IMR-90 (cell line): Measurements from ENCODE around the gene FEM1B. TPM values are rescaled to one million over a fixed set of nuclear protein-coding genes. Genes with fewer than 3 reads are reported as not detected.

Source experiments
- ATAC-seq: fragments of 200-7000 bp; cut with Tn5 transposase; 2 replicates; pipeline ENCODE4 v1.9.1; 2020; ENCODE audit warnings: low read depth, mild to moderate bottlenecking, moderate library complexity
- BruUV-seq: library from RNA; stranded (reverse); fragments of 400-500 nt; replicated peaks from 2 replicates; lab custom pipeline; 2021; lab: Mats Ljungman, UMichigan
- CTCF ChIA-PET: fragments of 300-600 bp; formaldehyde crosslinking; extraction: SDS; loops from one replicate; lab custom pipeline; 2021; ENCODE audit warnings: antibody characterized with exemption; lab: Yijun Ruan, JAX
- POLR2A ChIA-PET: fragments of 300-600 bp; sonication (Branson Sonifier 250); formaldehyde crosslinking; loops from one replicate; lab custom pipeline; 2022; ENCODE audit warnings: antibody characterized with exemption; ENCODE audit not compliant: unreplicated experiment; lab: Charles Lee
- DNase-seq: peaks from one replicate; pipeline ENCODE4 v3.0.0; 2013
- H2AFZ ChIP-seq: replicated peaks from 2 replicates; pipeline ENCODE3; 2013; ENCODE audit warnings: low read length, mild to moderate bottlenecking; ENCODE audit not compliant: poor library complexity
- H2AK5ac ChIP-seq: 2 replicates; pipeline ENCODE4 v1.6.1; 2013; ENCODE audit warnings: low read depth, low read length, inconsistent platforms
- H2AK9ac ChIP-seq: replicated peaks from 2 replicates; pipeline ENCODE3; 2013; ENCODE audit warnings: mild to moderate bottlenecking, low read depth, low read length, moderate library complexity; ENCODE audit not compliant: poor library complexity
- H2BK120ac ChIP-seq: 2 replicates; pipeline ENCODE4 v1.6.1; 2013; ENCODE audit warnings: low read depth, low read length, inconsistent platforms
- H2BK15ac ChIP-seq: 3 replicates; pipeline ENCODE4 v1.6.1; 2013; ENCODE audit warnings: low read depth, low read length, inconsistent platforms
- H2BK20ac ChIP-seq: 2 replicates; pipeline ENCODE4 v1.6.1; 2013; ENCODE audit warnings: low read depth, mild to moderate bottlenecking, inconsistent platforms, low read length, moderate library complexity
- H2BK5ac ChIP-seq: 2 replicates; pipeline ENCODE4 v1.6.1; 2013; ENCODE audit warnings: mild to moderate bottlenecking, low read depth, low read length, inconsistent platforms; ENCODE audit not compliant: poor library complexity, severe bottlenecking
- H3K14ac ChIP-seq: replicated peaks from 2 replicates; pipeline ENCODE4 v1.6.1; 2013; ENCODE audit warnings: low read depth, low read length, inconsistent platforms
- H3K18ac ChIP-seq: 2 replicates; pipeline ENCODE4 v1.6.1; 2013; ENCODE audit warnings: low read depth, low read length, control low read depth
- H3K23ac ChIP-seq: 2 replicates; pipeline ENCODE4 v1.6.1; 2013; ENCODE audit warnings: low read depth, low read length, inconsistent platforms
- H3K27ac ChIP-seq: 2 replicates; pipeline ENCODE4 v1.5.1; 2013; ENCODE audit warnings: mild to moderate bottlenecking, control low read depth, low read length; ENCODE audit not compliant: insufficient read depth
- H3K27me3 ChIP-seq: 2 replicates; pipeline ENCODE4 v1.6.1; 2013; ENCODE audit warnings: low read length; ENCODE audit not compliant: control insufficient read depth, insufficient read depth
- H3K36me3 ChIP-seq: 2 replicates; pipeline ENCODE4 v1.6.1; 2013; ENCODE audit warnings: low read length, mixed read lengths; ENCODE audit not compliant: control insufficient read depth, insufficient read depth
- H3K4ac ChIP-seq: 2 replicates; pipeline ENCODE4 v1.6.1; 2013; ENCODE audit warnings: low read depth, low read length, inconsistent platforms
- H3K4me1 ChIP-seq: 2 replicates; pipeline ENCODE4 v1.6.1; 2013; ENCODE audit warnings: low read length, mixed read lengths; ENCODE audit not compliant: control insufficient read depth, insufficient read depth
- H3K4me2 ChIP-seq: 2 replicates; pipeline ENCODE4 v1.6.1; 2013; ENCODE audit warnings: low read depth, mild to moderate bottlenecking, control low read depth, low read length, moderate library complexity
- H3K4me3 ChIP-seq: 2 replicates; pipeline ENCODE4 v1.5.1; 2013; ENCODE audit warnings: low read depth, mild to moderate bottlenecking, control low read depth, low read length, moderate library complexity; ENCODE audit not compliant: insufficient read depth
- H3K56ac ChIP-seq: 2 replicates; pipeline ENCODE4 v1.6.1; 2013; ENCODE audit warnings: low read length, inconsistent platforms; ENCODE audit not compliant: insufficient read depth; ENCODE audit errors: extremely low read depth
- H3K79me1 ChIP-seq, 2 experiments: 2 replicates each; pipeline ENCODE4 v1.6.1; 2013; ENCODE audit warnings: low read length in 2 of 2, inconsistent platforms in 1 of 2, low read depth in 1 of 2
- H3K9ac ChIP-seq: 2 replicates; pipeline ENCODE4 v1.6.1; 2013; ENCODE audit warnings: low read depth, low read length, control low read depth
- H3K9me1 ChIP-seq: 2 replicates; pipeline ENCODE4 v1.6.1; 2013; ENCODE audit warnings: low read length, inconsistent platforms; ENCODE audit not compliant: insufficient read depth
- H3K9me3 ChIP-seq: 2 replicates; pipeline ENCODE4 v1.6.1; 2013; ENCODE audit warnings: low read length; ENCODE audit not compliant: control insufficient read depth, insufficient read depth
- H4K20me1 ChIP-seq: 2 replicates; pipeline ENCODE4 v1.6.1; 2013; ENCODE audit warnings: low read length, inconsistent platforms; ENCODE audit not compliant: insufficient read depth
- H4K5ac ChIP-seq: 2 replicates; pipeline ENCODE4 v1.6.1; 2013; ENCODE audit warnings: mild to moderate bottlenecking, low read depth, low read length, control low read depth
- H4K8ac ChIP-seq, 2 experiments: 2 replicates each; pipeline ENCODE4 v1.6.1; 2013; ENCODE audit warnings: low read depth in 2 of 2, low read length in 2 of 2, control low read depth in 1 of 2, inconsistent platforms in 1 of 2
- H4K91ac ChIP-seq: 2 replicates; pipeline ENCODE4 v1.6.1; 2013; ENCODE audit warnings: low read depth, low read length, inconsistent platforms; ENCODE audit not compliant: insufficient read depth
- WGBS, 2 experiments: methylation state at CpG; one replicate each; pipeline versions ENCODE4 v1.1.5 to v1.1.7; 2013; ENCODE audit warnings: missing lambda C conversion rate in 2 of 2; ENCODE audit not compliant: insufficient read length in 1 of 2; ENCODE audit errors: extremely low coverage in 2 of 2; 5-methylcytosine and 5-hydroxymethylcytosine counted together
- dilution Hi-C: fragments of 300-500 bp; cut with HindIII; formaldehyde crosslinking; loops from one replicate; pipeline ENCODE4 v1.14.3; 2018; ENCODE audit warnings: low sequenced_read_pairs; ENCODE audit not compliant: unreplicated experiment
- in situ Hi-C: fragments of 300-500 bp; cut with MboI; formaldehyde crosslinking; loops from 3 replicates; pipeline ENCODE4 v1.14.3; 2019; ENCODE audit warnings: low sequenced_read_pairs, inconsistent platforms, mixed read lengths
- intact Hi-C: fragments of 100-400 bp; cut with micrococcal nuclease; formaldehyde crosslinking; loops from 2 replicates; pipeline ENCODE4 v1.10.0; 2022
- polyA plus RNA-seq, 3 experiments: library from polyadenylated mRNA; depleted of rRNA; stranded (reverse); fragments of >200 nt; gene quantifications; 2 replicates each; pipeline ENCODE4 v1.2.3, GENCODE V29; 2012; ENCODE audit warnings: low replicate concordance in 1 of 3
- total RNA-seq: library from RNA; depleted of rRNA; stranded (reverse); fragments of >200 nt; gene quantifications from 2 replicates; pipeline ENCODE4 v1.2.3, GENCODE V29; 2012
- TF ChIP-seq, protein P1 (sequence below): conservative IDR thresholded peaks from 2 replicates; pipeline ENCODE4 v1.5.1; 2012; ENCODE audit warnings: mild to moderate bottlenecking, low read depth, low read length, improper control_type of control experiment

The FEM1B gene
- total and polyA plus RNA-seq, 2 of the 4 experiments (the other 2 are of a cell fraction): 16.9 to 51.4 TPM

DNA sequence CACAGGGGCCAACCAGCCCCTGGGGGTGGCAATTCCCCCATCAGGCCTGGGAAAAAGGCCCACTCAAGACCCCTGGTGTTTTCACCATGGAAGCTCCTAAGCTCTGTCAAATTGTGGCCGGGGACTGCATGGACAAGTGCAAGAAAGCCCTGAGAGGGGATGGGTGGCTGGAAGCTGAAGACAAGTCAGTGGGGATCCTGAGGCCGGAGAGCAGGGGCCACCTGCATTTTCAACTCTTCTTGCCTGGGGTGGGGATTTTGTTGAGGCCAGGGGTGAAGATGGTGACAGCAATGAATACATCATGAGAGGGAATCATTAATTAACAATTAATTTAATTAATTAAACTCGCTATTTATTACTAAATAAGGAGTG is 33.9 kb downstream of the FEM1B start:
- no peak overlapping the region for H3K27ac ChIP-seq
- BruUV-seq: no TSS peak
- ChIA-PET POLR2A (no interaction called here), CTCF (no interaction called here)
- H3K27me3 ChIP-seq: no peaks in the 10 kb centered on the region
- no peaks in the 10 kb centered on the region for H3K79me1 ChIP-seq
- no peak overlapping the region for H4K5ac ChIP-seq
- no peak overlapping the region for H3K4me2 ChIP-seq
- H3K9me1 ChIP-seq: 0 out of 2 replicates have a peak, but pooled peaks cover 3% of the 10 kb centered on the region
- peaks cover 2% of the 10 kb centered on the region; the same call in 1 of the 2 replicates for H3K9me3 ChIP-seq
- TF ChIP-seq, protein P1, sequence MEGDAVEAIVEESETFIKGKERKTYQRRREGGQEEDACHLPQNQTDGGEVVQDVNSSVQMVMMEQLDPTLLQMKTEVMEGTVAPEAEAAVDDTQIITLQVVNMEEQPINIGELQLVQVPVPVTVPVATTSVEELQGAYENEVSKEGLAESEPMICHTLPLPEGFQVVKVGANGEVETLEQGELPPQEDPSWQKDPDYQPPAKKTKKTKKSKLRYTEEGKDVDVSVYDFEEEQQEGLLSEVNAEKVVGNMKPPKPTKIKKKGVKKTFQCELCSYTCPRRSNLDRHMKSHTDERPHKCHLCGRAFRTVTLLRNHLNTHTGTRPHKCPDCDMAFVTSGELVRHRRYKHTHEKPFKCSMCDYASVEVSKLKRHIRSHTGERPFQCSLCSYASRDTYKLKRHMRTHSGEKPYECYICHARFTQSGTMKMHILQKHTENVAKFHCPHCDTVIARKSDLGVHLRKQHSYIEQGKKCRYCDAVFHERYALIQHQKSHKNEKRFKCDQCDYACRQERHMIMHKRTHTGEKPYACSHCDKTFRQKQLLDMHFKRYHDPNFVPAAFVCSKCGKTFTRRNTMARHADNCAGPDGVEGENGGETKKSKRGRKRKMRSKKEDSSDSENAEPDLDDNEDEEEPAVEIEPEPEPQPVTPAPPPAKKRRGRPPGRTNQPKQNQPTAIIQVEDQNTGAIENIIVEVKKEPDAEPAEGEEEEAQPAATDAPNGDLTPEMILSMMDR: no peak
- dilution Hi-C loops: no loop called here
- H2BK15ac ChIP-seq: no peak overlapping the region
- in situ Hi-C loops: no loop called here
- no peak overlapping the region for H2AK9ac ChIP-seq
- WGBS, 2 experiments: no CpG with 5 or more reads among the region's 3 CpGs
- H3K14ac ChIP-seq: no peak overlapping the region
- ATAC-seq (no peak), DNase-seq (no peak)
- H3K4ac ChIP-seq: no peak overlapping the region
- no peaks in the 10 kb centered on the region for H4K20me1 ChIP-seq
- peaks cover 4% of the 10 kb centered on the region; the same call in 1 of the 2 replicates for H3K36me3 ChIP-seq
- peaks cover 14% of the 10 kb centered on the region for H3K4me1 ChIP-seq
- H4K91ac ChIP-seq: peak overlapping the region; percentile 5; the same call in 1 of the 2 replicates
- H2AFZ ChIP-seq: no peak overlapping the region
- no peak overlapping the region for H4K8ac ChIP-seq
- no peak overlapping the region for H2BK5ac ChIP-seq
- H2AK5ac ChIP-seq: no peak overlapping the region
- H3K9ac ChIP-seq: no peak overlapping the region
- intact Hi-C loops: no loop called here
- H3K18ac ChIP-seq: no peak overlapping the region
- H3K4me3 ChIP-seq: no peak overlapping the region
- H3K23ac ChIP-seq: no peak overlapping the region
- no peak overlapping the region for H2BK120ac ChIP-seq
- H2BK20ac ChIP-seq: no peak overlapping the region
- H3K56ac ChIP-seq: no peak overlapping the region
